ENCODE results near the gene ABI1. TPM values are rescaled to one million over a fixed set of nuclear protein-coding genes. Genes with fewer than 3 reads are reported as not detected.

The ABI1 gene
- total RNA-seq, 1 experiment from 2014 or later, result 33.9 TPM

DNA sequence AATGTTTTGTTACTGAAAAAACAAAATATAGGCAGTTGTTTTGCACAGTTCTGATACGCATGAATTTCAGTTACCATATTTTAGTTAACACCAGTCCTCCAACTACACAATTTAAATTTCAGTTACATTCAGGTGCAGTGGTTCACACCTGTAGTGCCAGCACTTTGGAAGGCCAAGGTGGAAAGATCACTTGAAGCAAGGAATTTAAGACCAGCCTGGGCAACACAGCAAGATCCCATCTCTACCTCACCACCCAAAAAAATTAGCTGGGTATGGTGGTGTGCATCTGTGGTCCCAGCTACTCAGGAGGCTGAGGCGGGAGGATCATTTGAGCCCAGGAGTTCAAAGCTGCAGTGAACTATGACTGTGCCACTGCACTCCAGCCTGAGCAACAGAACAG is 45.3 kb downstream of the ABI1 start:
- TF ChIP-seq CREB1 (CRISPR knock-in tag; IDR thresholded peaks at IDR 0.05), result no peak
- peak; percentile 96 for TF ChIP-seq ZNF121 (CRISPR knock-in tag; IDR thresholded peaks at IDR 0.05)
- TF ChIP-seq TEAD1 (CRISPR knock-in tag; IDR thresholded peaks at IDR 0.05), result no peak
- TF ChIP-seq TCF7 (CRISPR knock-in tag; IDR thresholded peaks at IDR 0.05; ENCODE audit: low read depth), result no peak
- no peak for TF ChIP-seq ZBTB21 (CRISPR knock-in tag; IDR thresholded peaks at IDR 0.05; ENCODE audit: borderline replicate concordance)
- H3K27me3 Mint-ChIP-seq (ENCODE audit: low read depth), result no peaks in the 10 kb centered on the region
- peaks cover 14% of the 10 kb centered on the region for H3K9me3 Mint-ChIP-seq
- ChIA-PET POLR2A (no interaction called here), CTCF (no interaction called here)
- H3K4me1 Mint-ChIP-seq, result no peaks in the 10 kb centered on the region
- peaks cover 4% of the 10 kb centered on the region; the same call in 1 of the 2 replicates for H3K36me3 Mint-ChIP-seq
- no peak overlapping the region for H3K4me3 Mint-ChIP-seq
- no peak for DNase-seq (ENCODE audit: low spot score)
- ATAC-seq, result no peak
- no peak overlapping the region for H3K27ac Mint-ChIP-seq

DNA sequence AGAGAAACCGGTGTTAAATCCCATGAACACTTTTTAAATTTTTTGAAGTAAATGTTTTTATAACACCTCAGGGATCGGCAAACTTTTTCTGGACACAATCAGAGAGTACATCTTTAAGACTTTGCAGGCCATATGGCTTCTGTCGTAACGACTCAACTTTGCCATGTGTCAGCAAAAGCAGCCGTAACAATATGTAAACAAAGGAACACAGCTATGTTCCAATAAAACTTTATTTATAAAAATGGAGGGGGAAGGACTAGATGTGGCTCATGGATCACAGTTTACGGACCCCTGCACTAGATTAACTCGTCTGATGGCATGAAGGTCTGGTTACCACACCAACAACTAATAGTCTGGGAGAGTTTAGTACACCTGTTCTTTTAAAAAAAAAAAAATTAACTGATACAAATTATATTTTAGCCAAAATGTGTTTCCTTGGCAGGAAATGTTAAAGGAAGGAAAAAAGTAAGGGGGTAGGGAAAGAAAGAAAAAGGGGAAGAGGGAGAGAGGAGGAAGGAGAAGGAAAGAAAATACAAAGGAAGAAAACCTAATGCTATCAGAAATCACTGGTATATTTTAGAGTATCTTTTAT is 50.2 kb downstream of the ABI1 start:
- Mint-ChIP-seq H3K27ac (no peak overlapping the region), H3K9me3 (peaks cover 14% of the 10 kb centered on the region), H3K4me3 (no peak overlapping the region), H3K27me3 (ENCODE audit: low read depth) (no peaks in the 10 kb centered on the region), H3K36me3 (peaks cover 4% of the 10 kb centered on the region; the same call in 1 of the 2 replicates), H3K4me1 (peaks cover 12% of the 10 kb centered on the region)
- ChIA-PET POLR2A (no interaction called here), CTCF (no interaction called here)
- DNase-seq (ENCODE audit: low spot score), result no peak
- no peak for ATAC-seq
- no peak for TF ChIP-seq MXD4 (CRISPR knock-in tag; IDR thresholded peaks at IDR 0.05; ENCODE audit: borderline replicate concordance)
- TF ChIP-seq ZNF138 (CRISPR knock-in tag; conservative IDR thresholded peaks at IDR 0.05), result no peak
- TF ChIP-seq, protein P1, sequence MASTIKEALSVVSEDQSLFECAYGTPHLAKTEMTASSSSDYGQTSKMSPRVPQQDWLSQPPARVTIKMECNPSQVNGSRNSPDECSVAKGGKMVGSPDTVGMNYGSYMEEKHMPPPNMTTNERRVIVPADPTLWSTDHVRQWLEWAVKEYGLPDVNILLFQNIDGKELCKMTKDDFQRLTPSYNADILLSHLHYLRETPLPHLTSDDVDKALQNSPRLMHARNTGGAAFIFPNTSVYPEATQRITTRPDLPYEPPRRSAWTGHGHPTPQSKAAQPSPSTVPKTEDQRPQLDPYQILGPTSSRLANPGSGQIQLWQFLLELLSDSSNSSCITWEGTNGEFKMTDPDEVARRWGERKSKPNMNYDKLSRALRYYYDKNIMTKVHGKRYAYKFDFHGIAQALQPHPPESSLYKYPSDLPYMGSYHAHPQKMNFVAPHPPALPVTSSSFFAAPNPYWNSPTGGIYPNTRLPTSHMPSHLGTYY (CRISPR knock-in tag; IDR thresholded peaks at IDR 0.05), result no peak
- TF ChIP-seq ZNF263 (CRISPR knock-in tag; IDR thresholded peaks at IDR 0.05; ENCODE audit: low read depth), result no peak
- TF ChIP-seq, protein P2, sequence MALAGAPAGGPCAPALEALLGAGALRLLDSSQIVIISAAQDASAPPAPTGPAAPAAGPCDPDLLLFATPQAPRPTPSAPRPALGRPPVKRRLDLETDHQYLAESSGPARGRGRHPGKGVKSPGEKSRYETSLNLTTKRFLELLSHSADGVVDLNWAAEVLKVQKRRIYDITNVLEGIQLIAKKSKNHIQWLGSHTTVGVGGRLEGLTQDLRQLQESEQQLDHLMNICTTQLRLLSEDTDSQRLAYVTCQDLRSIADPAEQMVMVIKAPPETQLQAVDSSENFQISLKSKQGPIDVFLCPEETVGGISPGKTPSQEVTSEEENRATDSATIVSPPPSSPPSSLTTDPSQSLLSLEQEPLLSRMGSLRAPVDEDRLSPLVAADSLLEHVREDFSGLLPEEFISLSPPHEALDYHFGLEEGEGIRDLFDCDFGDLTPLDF (CRISPR knock-in tag; IDR thresholded peaks at IDR 0.05), result no peak
- TF ChIP-seq, protein P3, sequence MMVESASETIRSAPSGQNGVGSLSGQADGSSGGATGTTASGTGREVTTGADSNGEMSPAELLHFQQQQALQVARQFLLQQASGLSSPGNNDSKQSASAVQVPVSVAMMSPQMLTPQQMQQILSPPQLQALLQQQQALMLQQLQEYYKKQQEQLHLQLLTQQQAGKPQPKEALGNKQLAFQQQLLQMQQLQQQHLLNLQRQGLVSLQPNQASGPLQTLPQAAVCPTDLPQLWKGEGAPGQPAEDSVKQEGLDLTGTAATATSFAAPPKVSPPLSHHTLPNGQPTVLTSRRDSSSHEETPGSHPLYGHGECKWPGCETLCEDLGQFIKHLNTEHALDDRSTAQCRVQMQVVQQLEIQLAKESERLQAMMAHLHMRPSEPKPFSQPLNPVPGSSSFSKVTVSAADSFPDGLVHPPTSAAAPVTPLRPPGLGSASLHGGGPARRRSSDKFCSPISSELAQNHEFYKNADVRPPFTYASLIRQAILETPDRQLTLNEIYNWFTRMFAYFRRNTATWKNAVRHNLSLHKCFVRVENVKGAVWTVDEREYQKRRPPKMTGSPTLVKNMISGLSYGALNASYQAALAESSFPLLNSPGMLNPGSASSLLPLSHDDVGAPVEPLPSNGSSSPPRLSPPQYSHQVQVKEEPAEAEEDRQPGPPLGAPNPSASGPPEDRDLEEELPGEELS (CRISPR knock-in tag; IDR thresholded peaks at IDR 0.05), result no peak
- TF ChIP-seq, protein P4, sequence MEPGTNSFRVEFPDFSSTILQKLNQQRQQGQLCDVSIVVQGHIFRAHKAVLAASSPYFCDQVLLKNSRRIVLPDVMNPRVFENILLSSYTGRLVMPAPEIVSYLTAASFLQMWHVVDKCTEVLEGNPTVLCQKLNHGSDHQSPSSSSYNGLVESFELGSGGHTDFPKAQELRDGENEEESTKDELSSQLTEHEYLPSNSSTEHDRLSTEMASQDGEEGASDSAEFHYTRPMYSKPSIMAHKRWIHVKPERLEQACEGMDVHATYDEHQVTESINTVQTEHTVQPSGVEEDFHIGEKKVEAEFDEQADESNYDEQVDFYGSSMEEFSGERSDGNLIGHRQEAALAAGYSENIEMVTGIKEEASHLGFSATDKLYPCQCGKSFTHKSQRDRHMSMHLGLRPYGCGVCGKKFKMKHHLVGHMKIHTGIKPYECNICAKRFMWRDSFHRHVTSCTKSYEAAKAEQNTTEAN (CRISPR knock-in tag; IDR thresholded peaks at IDR 0.05), result no peak
- TF ChIP-seq, protein P5, sequence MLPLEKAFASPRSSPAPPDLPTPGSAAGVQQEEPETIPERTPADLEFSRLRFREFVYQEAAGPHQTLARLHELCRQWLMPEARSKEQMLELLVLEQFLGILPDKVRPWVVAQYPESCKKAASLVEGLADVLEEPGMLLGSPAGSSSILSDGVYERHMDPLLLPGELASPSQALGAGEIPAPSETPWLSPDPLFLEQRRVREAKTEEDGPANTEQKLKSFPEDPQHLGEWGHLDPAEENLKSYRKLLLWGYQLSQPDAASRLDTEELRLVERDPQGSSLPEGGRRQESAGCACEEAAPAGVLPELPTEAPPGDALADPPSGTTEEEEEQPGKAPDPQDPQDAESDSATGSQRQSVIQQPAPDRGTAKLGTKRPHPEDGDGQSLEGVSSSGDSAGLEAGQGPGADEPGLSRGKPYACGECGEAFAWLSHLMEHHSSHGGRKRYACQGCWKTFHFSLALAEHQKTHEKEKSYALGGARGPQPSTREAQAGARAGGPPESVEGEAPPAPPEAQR (CRISPR knock-in tag; IDR thresholded peaks at IDR 0.05), result no peak
- TF ChIP-seq, protein P6, sequence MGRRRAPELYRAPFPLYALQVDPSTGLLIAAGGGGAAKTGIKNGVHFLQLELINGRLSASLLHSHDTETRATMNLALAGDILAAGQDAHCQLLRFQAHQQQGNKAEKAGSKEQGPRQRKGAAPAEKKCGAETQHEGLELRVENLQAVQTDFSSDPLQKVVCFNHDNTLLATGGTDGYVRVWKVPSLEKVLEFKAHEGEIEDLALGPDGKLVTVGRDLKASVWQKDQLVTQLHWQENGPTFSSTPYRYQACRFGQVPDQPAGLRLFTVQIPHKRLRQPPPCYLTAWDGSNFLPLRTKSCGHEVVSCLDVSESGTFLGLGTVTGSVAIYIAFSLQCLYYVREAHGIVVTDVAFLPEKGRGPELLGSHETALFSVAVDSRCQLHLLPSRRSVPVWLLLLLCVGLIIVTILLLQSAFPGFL (CRISPR knock-in tag; IDR thresholded peaks at IDR 0.05; ENCODE audit: borderline replicate concordance), result no peak
- TF ChIP-seq NR3C1 (CRISPR knock-in tag; conservative IDR thresholded peaks at IDR 0.05; ENCODE audit: low read depth), result no peak
- TF ChIP-seq, protein P7, sequence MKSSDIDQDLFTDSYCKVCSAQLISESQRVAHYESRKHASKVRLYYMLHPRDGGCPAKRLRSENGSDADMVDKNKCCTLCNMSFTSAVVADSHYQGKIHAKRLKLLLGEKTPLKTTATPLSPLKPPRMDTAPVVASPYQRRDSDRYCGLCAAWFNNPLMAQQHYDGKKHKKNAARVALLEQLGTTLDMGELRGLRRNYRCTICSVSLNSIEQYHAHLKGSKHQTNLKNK (CRISPR knock-in tag; IDR thresholded peaks at IDR 0.05), result no peak
- TF ChIP-seq, protein P8, sequence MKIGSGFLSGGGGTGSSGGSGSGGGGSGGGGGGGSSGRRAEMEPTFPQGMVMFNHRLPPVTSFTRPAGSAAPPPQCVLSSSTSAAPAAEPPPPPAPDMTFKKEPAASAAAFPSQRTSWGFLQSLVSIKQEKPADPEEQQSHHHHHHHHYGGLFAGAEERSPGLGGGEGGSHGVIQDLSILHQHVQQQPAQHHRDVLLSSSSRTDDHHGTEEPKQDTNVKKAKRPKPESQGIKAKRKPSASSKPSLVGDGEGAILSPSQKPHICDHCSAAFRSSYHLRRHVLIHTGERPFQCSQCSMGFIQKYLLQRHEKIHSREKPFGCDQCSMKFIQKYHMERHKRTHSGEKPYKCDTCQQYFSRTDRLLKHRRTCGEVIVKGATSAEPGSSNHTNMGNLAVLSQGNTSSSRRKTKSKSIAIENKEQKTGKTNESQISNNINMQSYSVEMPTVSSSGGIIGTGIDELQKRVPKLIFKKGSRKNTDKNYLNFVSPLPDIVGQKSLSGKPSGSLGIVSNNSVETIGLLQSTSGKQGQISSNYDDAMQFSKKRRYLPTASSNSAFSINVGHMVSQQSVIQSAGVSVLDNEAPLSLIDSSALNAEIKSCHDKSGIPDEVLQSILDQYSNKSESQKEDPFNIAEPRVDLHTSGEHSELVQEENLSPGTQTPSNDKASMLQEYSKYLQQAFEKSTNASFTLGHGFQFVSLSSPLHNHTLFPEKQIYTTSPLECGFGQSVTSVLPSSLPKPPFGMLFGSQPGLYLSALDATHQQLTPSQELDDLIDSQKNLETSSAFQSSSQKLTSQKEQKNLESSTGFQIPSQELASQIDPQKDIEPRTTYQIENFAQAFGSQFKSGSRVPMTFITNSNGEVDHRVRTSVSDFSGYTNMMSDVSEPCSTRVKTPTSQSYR (CRISPR knock-in tag; IDR thresholded peaks at IDR 0.05), result no peak
- TF ChIP-seq ZNF121 (CRISPR knock-in tag; IDR thresholded peaks at IDR 0.05), result no peak
- no peak for TF ChIP-seq PRRX2 (CRISPR knock-in tag; IDR thresholded peaks at IDR 0.05)
- TF ChIP-seq ZNF416 (CRISPR knock-in tag; IDR thresholded peaks at IDR 0.05), result no peak
- TF ChIP-seq ZBTB21 (CRISPR knock-in tag; IDR thresholded peaks at IDR 0.05; ENCODE audit: borderline replicate concordance), result no peak
- TF ChIP-seq, protein P9, sequence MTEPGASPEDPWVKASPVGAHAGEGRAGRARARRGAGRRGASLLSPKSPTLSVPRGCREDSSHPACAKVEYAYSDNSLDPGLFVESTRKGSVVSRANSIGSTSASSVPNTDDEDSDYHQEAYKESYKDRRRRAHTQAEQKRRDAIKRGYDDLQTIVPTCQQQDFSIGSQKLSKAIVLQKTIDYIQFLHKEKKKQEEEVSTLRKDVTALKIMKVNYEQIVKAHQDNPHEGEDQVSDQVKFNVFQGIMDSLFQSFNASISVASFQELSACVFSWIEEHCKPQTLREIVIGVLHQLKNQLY (CRISPR knock-in tag; IDR thresholded peaks at IDR 0.05), result no peak
